H9 (cell line): Measurements from ENCODE around the gene DOC2A. TPM values are rescaled to one million over a fixed set of nuclear protein-coding genes. Genes with fewer than 3 reads are reported as not detected.

Experiments
- DNase-seq: peaks from one replicate; pipeline ENCODE4 v3.0.0-alpha.2; 2017
- H2AFZ ChIP-seq: one replicate; pipeline ENCODE4 v1.6.1; 2013; ENCODE audit warnings: mild to moderate bottlenecking, low read length, control low read depth, moderate library complexity
- H2AK5ac ChIP-seq: 2 replicates; pipeline ENCODE4 v1.6.1; 2013; ENCODE audit warnings: low read length, control low read depth, mixed read lengths; ENCODE audit not compliant: insufficient read length
- H2BK120ac ChIP-seq: one replicate; pipeline ENCODE4 v1.6.1; 2013; ENCODE audit warnings: low read depth, mild to moderate bottlenecking, low read length, control low read depth, inconsistent platforms; ENCODE audit not compliant: poor library complexity, severe bottlenecking
- H2BK12ac ChIP-seq: 2 replicates; pipeline ENCODE4 v1.6.1; 2013; ENCODE audit warnings: low read length, control low read depth, mixed read lengths, low read depth; ENCODE audit not compliant: insufficient read length
- H2BK15ac ChIP-seq: 2 replicates; pipeline ENCODE4 v1.6.1; 2013; ENCODE audit warnings: low read depth, low read length, control low read depth
- H2BK20ac ChIP-seq: one replicate; pipeline ENCODE4 v1.6.1; 2013; ENCODE audit warnings: low read depth, mild to moderate bottlenecking, low read length, control low read depth, inconsistent platforms; ENCODE audit not compliant: poor library complexity, severe bottlenecking
- H2BK5ac ChIP-seq: 2 replicates; pipeline ENCODE4 v1.6.1; 2013; ENCODE audit warnings: low read length, control low read depth, mixed read lengths; ENCODE audit not compliant: insufficient read length
- H3K14ac ChIP-seq: 2 replicates; pipeline ENCODE4 v1.6.1; 2013; ENCODE audit warnings: low read length, control low read depth; ENCODE audit not compliant: insufficient read depth
- H3K18ac ChIP-seq: 2 replicates; pipeline ENCODE4 v1.6.1; 2013; ENCODE audit warnings: low read depth, mild to moderate bottlenecking, mixed read lengths, low read length, control low read depth; ENCODE audit not compliant: insufficient read length
- H3K23ac ChIP-seq: 2 replicates; pipeline ENCODE4 v1.6.1; 2013; ENCODE audit warnings: low read length, control low read depth, mixed read lengths, low read depth; ENCODE audit not compliant: insufficient read length
- H3K23me2 ChIP-seq: 2 replicates; pipeline ENCODE4 v1.6.1; 2013; ENCODE audit warnings: low read depth, mild to moderate bottlenecking, mixed read lengths, low read length, control low read depth; ENCODE audit not compliant: insufficient read length, poor library complexity, severe bottlenecking
- H3K27ac ChIP-seq: 2 replicates; pipeline ENCODE4 v1.5.1; 2013; ENCODE audit warnings: low read length, control low read depth, mixed read lengths, low read depth; ENCODE audit not compliant: insufficient read length
- H3K27me3 ChIP-seq: 2 replicates; pipeline ENCODE4 v1.6.1; 2013; ENCODE audit warnings: low read length, control low read depth, inconsistent platforms; ENCODE audit not compliant: insufficient read depth
- H3K4ac ChIP-seq: 2 replicates; pipeline ENCODE4 v1.6.1; 2013; ENCODE audit warnings: low read depth, mild to moderate bottlenecking, control low read depth, inconsistent platforms, low read length, moderate library complexity
- H3K4me1 ChIP-seq: 2 replicates; pipeline ENCODE4 v1.6.1; 2013; ENCODE audit warnings: low read length, control low read depth, inconsistent platforms; ENCODE audit not compliant: insufficient read depth
- H3K4me2 ChIP-seq: 2 replicates; pipeline ENCODE4 v1.6.1; 2013; ENCODE audit warnings: low read length, control low read depth, mixed read lengths; ENCODE audit not compliant: insufficient read length, insufficient read depth
- H3K56ac ChIP-seq: 2 replicates; pipeline ENCODE4 v1.6.1; 2013; ENCODE audit warnings: low read depth, mild to moderate bottlenecking, mixed read lengths, low read length, control low read depth; ENCODE audit not compliant: insufficient read length
- H3K79me1 ChIP-seq: 2 replicates; pipeline ENCODE4 v1.6.1; 2013; ENCODE audit warnings: low read depth, mild to moderate bottlenecking, moderate library complexity, low read length, control low read depth, inconsistent platforms; ENCODE audit not compliant: insufficient read depth, poor library complexity, severe bottlenecking
- H3K79me2 ChIP-seq: 2 replicates; pipeline ENCODE4 v1.6.1; 2013; ENCODE audit warnings: low read length, control low read depth, inconsistent platforms; ENCODE audit not compliant: insufficient read depth
- H3K9ac ChIP-seq: 2 replicates; pipeline ENCODE4 v1.6.1; 2013; ENCODE audit warnings: low read length, control low read depth, mixed read lengths; ENCODE audit not compliant: insufficient read length; ENCODE audit errors: extremely low read depth
- H3K9me3 ChIP-seq: one replicate; pipeline ENCODE4 v1.6.1; 2013; ENCODE audit warnings: low read depth, low read length, inconsistent platforms; ENCODE audit not compliant: control insufficient read depth
- H3T11ph ChIP-seq: one replicate; pipeline ENCODE4 v1.6.1; 2013; ENCODE audit warnings: mild to moderate bottlenecking, low read length, control low read depth, inconsistent platforms
- H4K20me1 ChIP-seq: one replicate; pipeline ENCODE4 v1.6.1; 2013; ENCODE audit not compliant: control insufficient read depth, insufficient read length, insufficient read depth
- H4K5ac ChIP-seq: 2 replicates; pipeline ENCODE4 v1.6.1; 2013; ENCODE audit warnings: low read depth, mild to moderate bottlenecking, mixed read lengths, low read length, control low read depth; ENCODE audit not compliant: insufficient read length
- H4K8ac ChIP-seq: replicated peaks from 2 replicates; pipeline ENCODE4 v1.6.1; 2013; ENCODE audit warnings: low read length, control low read depth, mixed read lengths, low read depth; ENCODE audit not compliant: insufficient read length
- H4K91ac ChIP-seq: 2 replicates; pipeline ENCODE4 v1.6.1; 2013; ENCODE audit warnings: low read depth, mild to moderate bottlenecking, moderate library complexity, mixed read lengths, low read length, control low read depth; ENCODE audit not compliant: insufficient read length
- H3K27ac Mint-ChIP-seq, 3 experiments: 2 replicates in 2 of 3; 3 replicates in 1 of 3; pipeline ENCODE4 v1.8.0; 2020 to 2021; ENCODE audit warnings: mixed read lengths in 3 of 3, mild to moderate bottlenecking in 1 of 3, moderate library complexity in 1 of 3
- H3K27me3 Mint-ChIP-seq: 2 replicates; pipeline ENCODE4 v1.8.0; 2021; ENCODE audit warnings: low read depth, mild to moderate bottlenecking, moderate library complexity, mixed read lengths
- H3K36me3 Mint-ChIP-seq, 3 experiments: 2 replicates in 2 of 3; 3 replicates in 1 of 3; pipeline ENCODE4 v1.8.0; 2020 to 2021; ENCODE audit warnings: low read depth in 3 of 3, mixed read lengths in 3 of 3; ENCODE audit not compliant: insufficient read depth in 1 of 3
- H3K4me1 Mint-ChIP-seq, 2 experiments: 2 replicates each; pipeline ENCODE4 v1.8.0; 2020; ENCODE audit warnings: mixed read lengths in 2 of 2
- H3K4me3 Mint-ChIP-seq, 2 experiments: 2 replicates in 1 of 2; 3 replicates in 1 of 2; pipeline ENCODE4 v1.8.0; 2020 to 2021; ENCODE audit warnings: mild to moderate bottlenecking in 2 of 2, mixed read lengths in 2 of 2, moderate library complexity in 1 of 2
- H3K9me3 Mint-ChIP-seq, 2 experiments: 2 replicates in 1 of 2; 3 replicates in 1 of 2; pipeline ENCODE4 v1.8.0; 2020; ENCODE audit warnings: mild to moderate bottlenecking in 2 of 2, mixed read lengths in 2 of 2, moderate library complexity in 1 of 2
- WGBS: extraction: QIAGEN DNeasy Blood & Tissue Kit; methylation state at CpG from one replicate; pipeline ENCODE4 v1.1.7; 2013; ENCODE audit warnings: missing lambda C conversion rate, low lambda C conversion rate, mixed read lengths; ENCODE audit not compliant: insufficient read length; ENCODE audit errors: extremely low coverage; 5-methylcytosine and 5-hydroxymethylcytosine counted together
- total RNA-seq: library from RNA; stranded (reverse); gene quantifications from 2 replicates; pipeline ENCODE4 v1.2.1, GENCODE V29; 2021
- TF ChIP-seq, protein P1 (sequence below): fragments of 200-600 bp; sonication (generic); conservative IDR thresholded peaks from 3 replicates; pipeline ENCODE4 v1.8.0; 2021; ENCODE audit warnings: antibody characterized with exemption, mild to moderate bottlenecking

The DOC2A gene
- total RNA-seq, 1 experiment from 2014 or later, result 12.2 TPM

DNA sequence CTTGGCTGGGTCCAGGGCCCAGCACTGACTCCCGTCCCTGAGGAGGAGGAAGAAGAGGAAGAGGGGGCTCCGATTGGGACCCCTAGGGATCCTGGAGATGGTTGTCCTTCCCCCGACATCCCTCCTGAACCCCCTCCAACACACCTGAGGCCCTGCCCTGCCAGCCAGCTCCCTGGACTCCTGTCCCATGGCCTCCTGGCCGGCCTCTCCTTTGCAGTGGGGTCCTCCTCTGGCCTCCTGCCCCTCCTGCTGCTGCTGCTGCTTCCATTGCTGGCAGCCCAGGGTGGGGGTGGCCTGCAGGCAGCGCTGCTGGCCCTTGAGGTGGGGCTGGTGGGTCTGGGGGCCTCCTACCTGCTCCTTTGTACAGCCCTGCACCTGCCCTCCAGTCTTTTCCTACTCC lies 23.9 kb downstream of the DOC2A start:
- WGBS, result no CpG with 5 or more reads among the region's 5 CpGs
- Histone ChIP-seq H4K5ac (no peak overlapping the region), H3K56ac (no peak overlapping the region), H3K79me2 (no peaks in the 10 kb centered on the region), H4K8ac (no peak overlapping the region), H3K9me3 (no peaks in the 10 kb centered on the region), H2BK12ac (no peak overlapping the region), H2BK120ac (no peak overlapping the region), H2AK5ac (no peak overlapping the region), H3K23ac (no peak overlapping the region), H3K23me2 (no peaks in the 10 kb centered on the region), H2AFZ (no peak overlapping the region), H2BK20ac (no peak overlapping the region), H3K79me1 (no peaks in the 10 kb centered on the region), H3K9ac (no peak overlapping the region), H3K27me3 (no peaks in the 10 kb centered on the region), H4K20me1 (no peaks in the 10 kb centered on the region), H2BK5ac (no peak overlapping the region), H3K4me2 (no peak overlapping the region), H3K14ac (no peak overlapping the region), H3K27ac (no peak overlapping the region), H3K4ac (no peak overlapping the region), H3K18ac (no peak overlapping the region), H3T11ph (no peak overlapping the region), H4K91ac (no peak overlapping the region), H3K4me1 (no peaks in the 10 kb centered on the region), H2BK15ac (no peak overlapping the region)
- DNase-seq, result no peak
- peaks cover 39 to 78% (median 75%) of the 10 kb centered on the region in 3 experiments for H3K36me3 Mint-ChIP-seq
- no peaks in the 10 kb centered on the region for H3K4me1 Mint-ChIP-seq
- H3K27me3 Mint-ChIP-seq, result no peaks in the 10 kb centered on the region; the same call in 1 of the 2 replicates
- no peaks in the 10 kb centered on the region for H3K9me3 Mint-ChIP-seq
- no peak overlapping the region for H3K4me3 Mint-ChIP-seq
- TF ChIP-seq, protein P1, sequence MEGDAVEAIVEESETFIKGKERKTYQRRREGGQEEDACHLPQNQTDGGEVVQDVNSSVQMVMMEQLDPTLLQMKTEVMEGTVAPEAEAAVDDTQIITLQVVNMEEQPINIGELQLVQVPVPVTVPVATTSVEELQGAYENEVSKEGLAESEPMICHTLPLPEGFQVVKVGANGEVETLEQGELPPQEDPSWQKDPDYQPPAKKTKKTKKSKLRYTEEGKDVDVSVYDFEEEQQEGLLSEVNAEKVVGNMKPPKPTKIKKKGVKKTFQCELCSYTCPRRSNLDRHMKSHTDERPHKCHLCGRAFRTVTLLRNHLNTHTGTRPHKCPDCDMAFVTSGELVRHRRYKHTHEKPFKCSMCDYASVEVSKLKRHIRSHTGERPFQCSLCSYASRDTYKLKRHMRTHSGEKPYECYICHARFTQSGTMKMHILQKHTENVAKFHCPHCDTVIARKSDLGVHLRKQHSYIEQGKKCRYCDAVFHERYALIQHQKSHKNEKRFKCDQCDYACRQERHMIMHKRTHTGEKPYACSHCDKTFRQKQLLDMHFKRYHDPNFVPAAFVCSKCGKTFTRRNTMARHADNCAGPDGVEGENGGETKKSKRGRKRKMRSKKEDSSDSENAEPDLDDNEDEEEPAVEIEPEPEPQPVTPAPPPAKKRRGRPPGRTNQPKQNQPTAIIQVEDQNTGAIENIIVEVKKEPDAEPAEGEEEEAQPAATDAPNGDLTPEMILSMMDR, result no peak
- H3K27ac Mint-ChIP-seq, result no peak overlapping the region
